ENCODE measurements around the gene MSRB2.
A peak's percentile ranks its signal among the peaks of the same experiment; 100 is the strongest.

MSRB2 gene

GRCh38 chr10:23095404-23095965, at the start of gene MSRB2:
Gene MSRB2, plus strand, starts transcription at chr10:23095579. Its CDS starts 30 bp downstream, at chr10:23095609.
- TF ChIP-seq FOXM1 (IDR thresholded peaks at IDR 0.05; ENCODE audit: borderline replicate concordance) (0 out of 2 replicates have a peak, but pooled peaks have one; percentile 19), ELF4 (IDR thresholded peaks at IDR 0.05) (no peak)
- ChIA-PET CTCF (no interaction called here), POLR2A (no interaction called here)
- peak; percentile 94 for DNase-seq (ENCODE audit: extremely low spot score)

GRCh38 chr10:23046027-23046426, 49.4 kb upstream of the MSRB2 start:
- TF ChIP-seq HDGF (IDR thresholded peaks at IDR 0.05; ENCODE audit: borderline replicate concordance) = no peak
- no peak for TF ChIP-seq BHLHE40 (IDR thresholded peaks at IDR 0.05; ENCODE audit: borderline replicate concordance)
- TF ChIP-seq ELF4 (IDR thresholded peaks at IDR 0.05) = no peak
- CTCF ChIA-PET = no interaction called here

GRCh38 chr10:23047201-23048050, 48.0 kb upstream of the MSRB2 start:
- POLR2A ChIA-PET = no interaction called here
- no peak for DNase-seq (ENCODE audit: extremely low spot score)
- TF ChIP-seq ZNF384 (IDR thresholded peaks at IDR 0.05) (no peak), PKNOX1 (IDR thresholded peaks at IDR 0.05) (peak; percentile 32; the same call in 1 of the 2 replicates)
- CTCF ChIA-PET = no interaction called here

More at GRCh38 chr10:23046027-23046426, 49.4 kb upstream of the MSRB2 start:
- no peak for DNase-seq (ENCODE audit: extremely low spot score)
- POLR2A ChIA-PET = no interaction called here

- CTCF ChIA-PET = interaction anchor here (0.6 kb wide), 1 partner anchor 41 kb away, joined by 3 read pairs; no protein-coding TSS in a partner anchor
- no peak for TF ChIP-seq FOXA1 (IDR thresholded peaks at IDR 0.05)
- no peak for TF ChIP-seq NFRKB (IDR thresholded peaks at IDR 0.05)
- no peak for TF ChIP-seq L3MBTL2 (conservative IDR thresholded peaks at IDR 0.05)
- POLR2A ChIA-PET = interaction anchor here (0.6 kb wide), 1 partner anchor 104 kb away, joined by 3 read pairs; no protein-coding TSS in a partner anchor
- DNase-seq (ENCODE audit: extremely low spot score) = no peak
Measured at GRCh38 chr10:23048191-23048590, 47.2 kb upstream of the MSRB2 start.

- CTCF ChIA-PET = no interaction called here
- DNase-seq (ENCODE audit: extremely low spot score) = no peak
- POLR2A ChIA-PET = no interaction called here
- TF ChIP-seq ARNT (IDR thresholded peaks at IDR 0.05) (no peak), SUZ12 (IDR thresholded peaks at IDR 0.05) (no peak), HDGF (IDR thresholded peaks at IDR 0.05; ENCODE audit: borderline replicate concordance) (no peak), BHLHE40 (IDR thresholded peaks at IDR 0.05; ENCODE audit: borderline replicate concordance) (no peak), ZNF384 (IDR thresholded peaks at IDR 0.05) (no peak), FOXK2 (IDR thresholded peaks at IDR 0.05) (no peak)
Measured at GRCh38 chr10:23051278-23051677, 44.1 kb upstream of the MSRB2 start.

DNA sequence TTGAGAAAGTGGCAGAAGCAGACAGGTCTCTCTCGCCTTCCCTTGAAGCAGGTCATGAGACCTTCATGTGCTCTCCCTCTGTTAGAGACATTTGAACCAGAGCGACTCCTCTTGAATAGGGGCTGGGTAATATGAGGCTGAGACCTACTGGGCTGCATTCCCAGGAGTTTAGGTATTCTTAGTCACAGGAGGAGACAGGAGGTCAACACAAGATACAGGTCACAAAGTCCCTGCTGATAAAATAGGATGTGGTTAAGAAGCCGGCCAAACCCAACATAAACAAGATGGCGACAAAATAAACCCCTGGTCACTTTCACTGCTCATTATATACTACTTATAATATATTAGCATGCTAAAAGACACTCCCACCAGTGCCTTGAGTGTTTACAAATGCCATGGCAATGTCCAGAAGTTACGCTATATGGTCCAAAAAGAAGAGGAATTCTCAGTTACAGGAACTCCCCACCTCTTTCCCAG, 43.5 kb upstream of the MSRB2 start:
- CTCF ChIA-PET = no interaction called here
- TF ChIP-seq ELF4 (IDR thresholded peaks at IDR 0.05) (no peak), L3MBTL2 (conservative IDR thresholded peaks at IDR 0.05) (no peak), TARDBP (IDR thresholded peaks at IDR 0.05) (no peak), FOXK2 (IDR thresholded peaks at IDR 0.05) (no peak), BHLHE40 (IDR thresholded peaks at IDR 0.05; ENCODE audit: borderline replicate concordance) (no peak), SP1 (IDR thresholded peaks at IDR 0.05) (no peak), SUZ12 (IDR thresholded peaks at IDR 0.05) (no peak), NFRKB (IDR thresholded peaks at IDR 0.05) (no peak), ARNT (IDR thresholded peaks at IDR 0.05) (no peak), ZNF384 (IDR thresholded peaks at IDR 0.05) (no peak), HDGF (IDR thresholded peaks at IDR 0.05; ENCODE audit: borderline replicate concordance) (no peak), PKNOX1 (IDR thresholded peaks at IDR 0.05) (no peak), FOXA1 (IDR thresholded peaks at IDR 0.05) (no peak), LEF1 (IDR thresholded peaks at IDR 0.05; ENCODE audit: borderline replicate concordance) (no peak), CTBP1 (IDR thresholded peaks at IDR 0.05; ENCODE audit: borderline replicate concordance) (no peak)
- DNase-seq (ENCODE audit: extremely low spot score) = no peak
- POLR2A ChIA-PET = no interaction called here

DNA sequence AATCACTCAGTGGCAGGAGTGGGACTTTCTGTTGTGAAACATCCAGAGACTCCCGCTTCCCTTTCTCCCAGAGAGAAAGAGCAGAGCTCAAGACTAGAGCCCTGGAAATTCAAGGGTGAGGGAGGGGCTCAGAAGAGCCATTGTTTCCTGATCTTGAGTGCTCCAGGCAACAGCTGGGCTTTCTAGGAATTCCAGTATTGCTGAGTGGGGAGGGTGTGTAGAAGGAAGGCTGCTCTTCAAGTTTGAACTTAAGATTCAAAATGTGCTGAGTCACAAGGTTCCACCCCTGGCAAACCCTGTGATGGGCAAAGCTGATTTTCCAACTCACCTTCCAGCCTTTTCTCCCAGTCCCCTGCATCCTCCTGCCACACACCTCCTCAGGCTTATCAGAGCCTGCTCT, 42.3 kb upstream of the MSRB2 start:
- ChIA-PET CTCF (no interaction called here), POLR2A (no interaction called here)
- DNase-seq (ENCODE audit: extremely low spot score) = no peak
- TF ChIP-seq ARNT (IDR thresholded peaks at IDR 0.05) (no peak), NFRKB (IDR thresholded peaks at IDR 0.05) (no peak), FOXM1 (IDR thresholded peaks at IDR 0.05; ENCODE audit: borderline replicate concordance) (no peak)
